ENCODE results near the gene TXNL4A. TPM values are rescaled to one million over a fixed set of nuclear protein-coding genes. Genes with fewer than 3 reads are reported as not detected.

Gene TXNL4A
- total and polyA plus RNA-seq, 8 donors, result 54.7 to 106 (median 69.3) TPM

DNA sequence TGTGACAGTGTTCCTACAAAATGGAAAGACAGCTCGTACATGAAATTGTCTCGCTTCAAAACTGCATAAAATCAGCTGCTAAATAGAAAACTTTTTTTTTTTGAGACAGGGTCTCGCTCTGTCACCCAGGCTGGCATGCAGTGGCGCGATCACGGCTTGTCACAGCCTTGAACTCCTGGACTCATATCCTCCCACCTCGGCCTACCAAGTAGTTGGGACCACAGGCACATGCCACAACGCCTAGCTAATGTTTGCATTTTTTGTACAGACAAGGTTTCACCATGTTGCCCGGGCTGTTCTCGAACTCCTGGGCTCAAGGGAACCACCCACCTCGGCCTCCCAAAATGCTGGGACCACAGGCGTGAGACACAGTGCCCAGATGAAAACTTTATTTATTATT, 3.2 kb downstream of the TXNL4A start:
- H3K9me3 ChIP-seq, result no peaks in the 10 kb centered on the region
- no peak overlapping the region for H3K27ac ChIP-seq
- intact Hi-C loops (cut with DNase I), result no loop called here
- TF ChIP-seq CTCF (IDR thresholded peaks at IDR 0.05), result no peak
- DNase-seq (no peak), ATAC-seq (no peak)
- H3K4me1 ChIP-seq, result peaks cover 10 to 59% of the 10 kb centered on the region in 2 donors
- no peak overlapping the region for H3K4me3 ChIP-seq
- no peaks in the 10 kb centered on the region for H3K27me3 ChIP-seq
- H3K36me3 ChIP-seq, result peaks cover 0 to 20% of the 10 kb centered on the region in 2 donors

GRCh38 chr18:79983793-79984192, 4.6 kb downstream of the TXNL4A start:
- H3K36me3 ChIP-seq, result peaks cover 0 to 25% of the 10 kb centered on the region in 2 donors

GRCh38 chr18:79983253-79983652, 5.1 kb downstream of the TXNL4A start:
- Histone ChIP-seq H3K4me1 (peaks cover 10 to 53% of the 10 kb centered on the region in 2 donors), H3K27ac (peak overlapping the region in 1 of 2 donors; percentile 55), H3K27me3 (no peaks in the 10 kb centered on the region), H3K9me3 (no peaks in the 10 kb centered on the region), H3K36me3 (peaks cover 0 to 28% of the 10 kb centered on the region in 2 donors), H3K4me3 (no peak overlapping the region)
- ATAC-seq (peak; percentile 52), DNase-seq (no peak)
- TF ChIP-seq CTCF (IDR thresholded peaks at IDR 0.05), result no peak
- intact Hi-C loops (cut with DNase I), result no loop called here

More at GRCh38 chr18:79983793-79984192, 4.6 kb downstream of the TXNL4A start:
- Histone ChIP-seq H3K4me1 (peaks cover 10 to 53% of the 10 kb centered on the region in 2 donors), H3K27me3 (no peaks in the 10 kb centered on the region), H3K27ac (no peak overlapping the region), H3K4me3 (no peak overlapping the region), H3K9me3 (no peaks in the 10 kb centered on the region)
- no peak for TF ChIP-seq CTCF (IDR thresholded peaks at IDR 0.05)
- intact Hi-C loops (cut with DNase I), result no loop called here
- no peak for ATAC-seq
- no peak for DNase-seq

DNA sequence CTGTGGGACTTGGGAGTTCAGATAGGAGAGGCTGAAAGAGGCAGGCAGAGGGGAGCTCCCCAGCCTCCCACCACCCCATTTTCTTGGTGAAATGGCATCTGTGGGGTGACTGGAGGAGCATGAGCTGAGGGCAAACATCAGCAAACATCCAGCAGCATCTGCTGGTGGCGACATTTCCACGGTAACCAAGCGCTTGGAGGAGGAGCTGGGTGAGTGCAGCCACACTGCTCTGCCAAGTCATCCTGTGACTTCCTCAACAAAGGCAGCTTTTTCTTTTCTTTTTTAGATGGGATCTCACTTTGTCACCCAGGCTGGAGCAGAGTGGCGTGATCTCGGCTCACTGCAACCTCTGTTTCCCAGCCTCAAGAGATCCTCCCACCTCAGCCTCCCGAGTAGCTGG, 5.6 kb downstream of the TXNL4A start:
- intact Hi-C loops (cut with DNase I), result no loop called here
- Histone ChIP-seq H3K9me3 (no peaks in the 10 kb centered on the region), H3K27ac (peak overlapping the region in 1 of 2 donors; percentile 55), H3K27me3 (no peaks in the 10 kb centered on the region), H3K36me3 (peaks cover 0 to 34% of the 10 kb centered on the region in 2 donors), H3K4me3 (no peak overlapping the region), H3K4me1 (peaks cover 10 to 53% of the 10 kb centered on the region in 2 donors)
- TF ChIP-seq CTCF (IDR thresholded peaks at IDR 0.05), result no peak
- DNase-seq, result no peak
- ATAC-seq, result peak; percentile 34

DNA sequence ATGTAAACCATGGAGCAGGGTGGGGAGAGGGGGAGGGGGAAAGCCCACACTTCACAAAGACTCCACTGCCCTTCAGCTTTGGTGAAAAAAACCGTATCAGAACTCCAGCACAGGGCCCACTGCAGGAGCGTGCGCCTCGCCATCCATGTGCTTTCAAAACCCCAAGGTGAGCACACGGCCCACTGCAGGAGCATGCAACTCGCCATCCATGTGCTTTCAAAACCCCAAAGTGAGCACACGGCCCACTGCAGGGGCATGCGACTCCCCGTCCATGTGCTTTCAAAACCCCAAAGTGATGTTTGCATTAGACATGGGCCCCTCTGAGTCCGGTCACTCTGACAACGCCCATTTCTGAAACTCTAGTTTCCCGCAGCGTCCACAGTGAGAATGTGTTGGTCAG, 7.8 kb downstream of the TXNL4A start:
- no peak for ATAC-seq

More for the DNA sequence above, 7.8 kb downstream of the TXNL4A start:
- Histone ChIP-seq H3K4me1 (peaks cover 0 to 31% of the 10 kb centered on the region in 2 donors), H3K27ac (no peak overlapping the region), H3K4me3 (no peak overlapping the region), H3K9me3 (no peaks in the 10 kb centered on the region), H3K36me3 (peaks cover 0 to 43% of the 10 kb centered on the region in 2 donors), H3K27me3 (no peaks in the 10 kb centered on the region)
- TF ChIP-seq CTCF (IDR thresholded peaks at IDR 0.05), result no peak
- DNase-seq, result no peak
- intact Hi-C loops (cut with DNase I), result no loop called here

All from left lung (tissue), 10 donors.